GM23248 (cell line): ENCODE results near the gene MRGPRG.

Source experiments
- EZH2 ChIP-seq: fragments of 200-600 bp; sonication (generic); IDR thresholded peaks from 2 replicates; pipeline ENCODE4 v1.6.1; 2018; ENCODE audit warnings: antibody characterized with exemption, mild to moderate bottlenecking; ENCODE audit not compliant: insufficient read depth, poor library complexity, severe bottlenecking
- EZH2phosphoT487 ChIP-seq: fragments of 200-600 bp; sonication (generic); IDR thresholded peaks from 2 replicates; pipeline ENCODE4 v1.6.1; 2018; ENCODE audit warnings: antibody characterized with exemption, moderate library complexity, mild to moderate bottlenecking, low read depth; ENCODE audit not compliant: insufficient read depth

DNA sequence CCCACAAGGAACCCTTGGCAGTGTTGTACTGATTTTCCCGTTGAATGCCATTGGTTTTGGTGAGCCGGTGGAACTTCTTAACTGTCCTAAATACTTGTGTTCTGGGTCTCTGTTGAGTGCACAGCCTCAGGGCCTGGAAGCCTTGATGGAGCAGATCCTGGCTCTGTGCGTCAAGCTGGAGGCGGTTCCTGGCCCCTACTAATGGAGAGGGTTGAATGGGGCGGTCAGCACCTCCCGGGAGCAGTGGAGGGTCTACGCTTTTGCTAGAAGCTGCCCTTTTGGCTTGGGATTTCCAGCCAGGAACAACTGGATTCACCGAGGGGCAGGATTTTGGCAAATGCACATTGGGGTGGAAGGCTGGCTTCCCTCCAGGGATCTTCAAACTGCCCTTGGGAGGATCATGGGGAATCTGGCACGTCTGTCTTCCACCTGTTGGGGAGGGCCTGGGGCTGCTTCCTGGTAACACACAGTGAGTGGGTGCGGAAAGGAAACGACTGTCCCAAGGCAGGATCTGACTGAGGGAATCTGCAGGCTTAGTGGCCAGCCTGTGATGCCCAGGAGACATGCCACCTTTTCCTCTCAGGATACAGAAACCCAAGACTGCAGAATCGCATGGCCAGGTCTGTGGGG lies 46.6 kb downstream of the MRGPRG start:
- TF ChIP-seq EZH2 (no peak), EZH2phosphoT487 (no peak)
